Measurements from ENCODE around the gene CACNA1C.

CACNA1C gene

DNA sequence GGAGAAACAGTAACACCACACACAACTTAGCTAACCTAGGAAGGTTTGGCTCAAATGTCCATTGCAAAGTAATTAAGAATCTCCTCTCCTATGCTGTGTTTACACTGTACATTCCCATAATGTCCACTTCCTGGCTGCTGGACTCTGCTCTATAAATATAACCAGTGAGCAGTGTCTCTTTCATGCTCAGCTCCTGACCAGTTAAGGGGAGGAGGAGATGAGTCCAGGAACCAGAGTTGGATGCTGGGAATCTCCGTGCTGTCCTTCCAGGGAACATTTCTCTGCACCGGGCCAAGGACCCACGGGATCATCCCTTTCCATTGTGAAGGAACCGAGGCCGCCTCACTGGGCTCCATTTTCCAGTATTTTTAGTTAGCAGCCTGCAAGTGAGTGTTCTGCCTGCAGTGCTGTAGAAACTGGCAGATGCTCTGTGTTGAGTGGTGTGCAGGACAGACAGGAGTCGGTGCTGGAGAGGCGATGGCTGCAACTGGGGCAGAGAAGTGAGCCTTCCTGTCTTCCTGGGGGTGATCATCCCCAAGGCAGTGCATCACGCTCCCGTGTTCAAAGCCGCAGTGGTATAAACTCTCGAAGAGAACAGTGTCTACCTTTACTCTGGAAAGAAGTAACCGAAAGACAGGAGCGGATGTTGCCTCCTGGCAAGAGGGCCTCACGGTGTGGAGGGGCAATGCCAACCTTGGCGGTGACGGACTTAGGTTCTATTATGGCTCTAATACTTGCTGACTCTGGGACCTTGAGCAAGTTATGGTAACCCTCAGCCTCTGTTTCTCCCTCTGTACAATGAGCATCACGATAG, 195.5 kb downstream of the CACNA1C start:
- TF ChIP-seq, protein P1, sequence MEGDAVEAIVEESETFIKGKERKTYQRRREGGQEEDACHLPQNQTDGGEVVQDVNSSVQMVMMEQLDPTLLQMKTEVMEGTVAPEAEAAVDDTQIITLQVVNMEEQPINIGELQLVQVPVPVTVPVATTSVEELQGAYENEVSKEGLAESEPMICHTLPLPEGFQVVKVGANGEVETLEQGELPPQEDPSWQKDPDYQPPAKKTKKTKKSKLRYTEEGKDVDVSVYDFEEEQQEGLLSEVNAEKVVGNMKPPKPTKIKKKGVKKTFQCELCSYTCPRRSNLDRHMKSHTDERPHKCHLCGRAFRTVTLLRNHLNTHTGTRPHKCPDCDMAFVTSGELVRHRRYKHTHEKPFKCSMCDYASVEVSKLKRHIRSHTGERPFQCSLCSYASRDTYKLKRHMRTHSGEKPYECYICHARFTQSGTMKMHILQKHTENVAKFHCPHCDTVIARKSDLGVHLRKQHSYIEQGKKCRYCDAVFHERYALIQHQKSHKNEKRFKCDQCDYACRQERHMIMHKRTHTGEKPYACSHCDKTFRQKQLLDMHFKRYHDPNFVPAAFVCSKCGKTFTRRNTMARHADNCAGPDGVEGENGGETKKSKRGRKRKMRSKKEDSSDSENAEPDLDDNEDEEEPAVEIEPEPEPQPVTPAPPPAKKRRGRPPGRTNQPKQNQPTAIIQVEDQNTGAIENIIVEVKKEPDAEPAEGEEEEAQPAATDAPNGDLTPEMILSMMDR (IDR thresholded peaks at IDR 0.05; ENCODE audit: poor library complexity, severe bottlenecking) = no peak
- Histone ChIP-seq H3K27me3 (ENCODE audit: insufficient read depth, poor library complexity, severe bottlenecking) (peaks cover 12% of the 10 kb centered on the region), H3K4me3 (ENCODE audit: severe bottlenecking) (no peak overlapping the region), H3K4me1 (ENCODE audit: insufficient read depth, poor library complexity, severe bottlenecking) (no peaks in the 10 kb centered on the region), H3K9me3 (ENCODE audit: severe bottlenecking) (no peaks in the 10 kb centered on the region), H3K36me3 (ENCODE audit: low read depth) (no peaks in the 10 kb centered on the region), H3K27ac (ENCODE audit: poor library complexity, severe bottlenecking) (no peak overlapping the region)
- DNase-seq (ENCODE audit: low spot score) = no peak
- ATAC-seq (ENCODE audit: low read depth) = no peak

DNA sequence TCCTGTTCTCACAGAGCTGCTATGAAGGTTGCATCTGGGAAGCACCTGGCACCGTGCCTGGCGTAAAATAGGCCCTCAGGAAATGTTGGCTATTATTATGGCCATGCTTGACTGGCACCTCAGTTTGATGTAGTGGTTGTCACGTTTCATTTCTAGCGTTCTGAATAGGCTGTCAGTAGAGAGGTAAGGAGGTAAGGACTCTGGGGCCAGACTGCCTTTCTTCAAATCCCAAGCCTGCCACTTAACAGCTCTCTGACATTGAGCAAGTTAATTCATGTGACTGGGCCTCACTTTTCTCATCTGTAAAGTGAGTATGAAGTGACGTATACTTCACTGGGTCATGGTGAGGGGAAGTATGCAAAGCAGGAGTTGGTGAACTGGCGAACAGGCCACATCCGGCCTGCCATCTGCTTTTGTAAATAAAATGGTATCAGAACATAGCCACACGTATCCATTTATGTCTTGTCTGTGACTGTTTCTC, 196.2 kb downstream of the CACNA1C start:
- H3K27me3 ChIP-seq (ENCODE audit: insufficient read depth, poor library complexity, severe bottlenecking) = peaks cover 13% of the 10 kb centered on the region
- H3K36me3 ChIP-seq (ENCODE audit: low read depth) = no peaks in the 10 kb centered on the region
- TF ChIP-seq, protein P1 (IDR thresholded peaks at IDR 0.05; ENCODE audit: poor library complexity, severe bottlenecking) = no peak
- H3K4me1 ChIP-seq (ENCODE audit: insufficient read depth, poor library complexity, severe bottlenecking) = no peaks in the 10 kb centered on the region
- no peak for ATAC-seq (ENCODE audit: low read depth)
- no peaks in the 10 kb centered on the region for H3K9me3 ChIP-seq (ENCODE audit: severe bottlenecking)
- H3K27ac ChIP-seq (ENCODE audit: poor library complexity, severe bottlenecking) = no peak overlapping the region
- DNase-seq (ENCODE audit: low spot score) = no peak
- no peak overlapping the region for H3K4me3 ChIP-seq (ENCODE audit: severe bottlenecking)

DNA sequence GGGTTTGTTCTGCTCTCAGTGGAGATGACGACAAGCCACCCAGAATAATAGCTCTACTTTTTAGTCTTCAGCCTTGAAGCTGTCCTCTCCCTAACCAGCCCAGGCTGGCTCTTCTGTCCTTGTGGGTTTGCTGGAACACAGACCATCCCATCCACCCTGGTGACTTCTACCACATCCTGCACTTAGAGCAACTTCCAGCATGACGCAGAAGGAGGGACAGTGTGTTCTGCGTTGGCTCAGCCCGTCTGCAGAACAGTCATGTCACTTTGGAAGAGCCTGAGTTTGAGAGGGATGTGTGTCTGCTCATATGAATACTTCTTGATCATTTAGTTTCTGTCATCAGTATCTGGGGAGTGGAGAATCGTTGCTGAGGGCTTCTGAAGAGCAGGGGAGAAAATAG, 198.0 kb downstream of the CACNA1C start:
- ATAC-seq (ENCODE audit: low read depth) = no peak
- DNase-seq (ENCODE audit: low spot score) = no peak
- Histone ChIP-seq H3K4me1 (ENCODE audit: insufficient read depth, poor library complexity, severe bottlenecking) (no peaks in the 10 kb centered on the region), H3K9me3 (ENCODE audit: severe bottlenecking) (no peaks in the 10 kb centered on the region), H3K36me3 (ENCODE audit: low read depth) (no peaks in the 10 kb centered on the region), H3K27ac (ENCODE audit: poor library complexity, severe bottlenecking) (no peak overlapping the region), H3K4me3 (ENCODE audit: severe bottlenecking) (no peak overlapping the region), H3K27me3 (ENCODE audit: insufficient read depth, poor library complexity, severe bottlenecking) (peaks cover 13% of the 10 kb centered on the region)
- TF ChIP-seq, protein P1 (IDR thresholded peaks at IDR 0.05; ENCODE audit: poor library complexity, severe bottlenecking) = no peak

DNA sequence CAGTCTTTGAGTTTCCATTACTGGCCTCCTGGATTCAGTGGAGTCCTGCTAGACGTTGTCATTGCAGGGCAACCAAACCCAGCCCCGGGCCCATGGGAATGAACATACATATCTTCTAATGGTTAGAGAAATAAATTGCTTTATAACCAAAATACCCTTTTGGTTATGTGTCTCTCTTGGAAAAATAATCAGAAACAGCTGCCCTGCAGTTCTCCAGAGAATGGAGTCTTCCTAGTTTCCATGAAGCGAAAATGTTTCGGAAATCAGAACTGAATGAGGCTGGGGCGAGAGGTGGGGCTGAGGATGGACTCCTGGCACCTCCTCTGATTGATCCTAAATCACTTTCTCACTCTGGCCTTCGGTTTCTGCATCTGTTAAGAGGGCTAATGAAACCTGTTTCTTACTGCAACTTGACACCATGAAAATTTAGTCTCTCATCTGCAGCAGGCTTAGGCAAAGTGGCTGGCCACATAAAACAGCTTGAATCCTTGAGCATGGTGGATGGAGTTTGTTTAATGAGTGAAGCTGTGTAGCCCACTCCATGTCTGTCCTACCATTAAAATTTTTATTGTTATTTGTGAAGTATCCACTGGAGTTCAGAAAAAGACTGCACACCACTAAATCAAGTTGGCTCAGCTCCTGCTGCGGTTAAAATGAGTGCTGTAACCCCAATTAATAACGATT, 198.9 kb downstream of the CACNA1C start:
- Histone ChIP-seq H3K27ac (ENCODE audit: poor library complexity, severe bottlenecking) (no peak overlapping the region), H3K27me3 (ENCODE audit: insufficient read depth, poor library complexity, severe bottlenecking) (peaks cover 13% of the 10 kb centered on the region), H3K9me3 (ENCODE audit: severe bottlenecking) (no peaks in the 10 kb centered on the region), H3K4me1 (ENCODE audit: insufficient read depth, poor library complexity, severe bottlenecking) (no peaks in the 10 kb centered on the region), H3K4me3 (ENCODE audit: severe bottlenecking) (no peak overlapping the region), H3K36me3 (ENCODE audit: low read depth) (no peaks in the 10 kb centered on the region)
- ATAC-seq (ENCODE audit: low read depth) (no peak), DNase-seq (ENCODE audit: low spot score) (no peak)
- TF ChIP-seq, protein P1 (IDR thresholded peaks at IDR 0.05; ENCODE audit: poor library complexity, severe bottlenecking) = no peak

All from RWPE2 (cell line).